Measurements from ENCODE around the gene TMEM59L.

Gene TMEM59L

DNA sequence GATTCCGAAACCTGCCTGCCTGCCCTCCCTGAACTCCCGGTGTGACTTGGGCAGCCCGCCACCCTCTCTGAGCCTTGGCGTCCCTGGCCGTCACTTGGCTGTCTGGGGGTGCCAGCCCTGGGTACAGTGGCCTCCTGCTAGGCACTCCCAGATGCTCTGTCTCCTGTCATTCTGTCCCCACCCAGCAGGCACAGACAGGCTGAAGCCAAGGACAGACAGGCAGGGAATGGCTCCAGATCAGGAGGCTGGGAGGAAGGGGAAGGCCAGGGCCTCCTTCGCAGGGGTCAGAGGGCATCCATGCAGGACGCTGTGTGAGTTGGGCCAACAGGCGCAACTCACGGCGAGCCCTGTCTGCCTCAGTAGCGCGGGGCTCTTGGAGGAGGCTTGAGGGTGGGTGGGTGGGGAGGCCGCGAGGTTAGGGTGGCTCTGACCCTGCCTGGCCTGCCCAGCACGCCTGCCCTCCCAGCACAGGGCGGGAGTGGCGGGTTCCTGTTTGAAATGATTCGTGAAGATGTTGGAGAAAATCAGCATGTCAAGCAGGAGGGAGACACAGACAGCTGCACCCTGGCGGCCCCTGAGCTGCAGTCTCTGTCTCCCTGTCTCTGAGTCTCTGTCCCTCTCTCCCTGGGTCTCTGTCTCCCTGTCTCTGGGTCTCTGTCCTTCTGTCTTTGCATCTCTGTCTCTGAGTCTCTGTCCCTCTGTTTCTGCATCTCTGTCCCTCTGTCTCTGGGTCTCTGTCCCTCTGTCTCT is 43.8 kb downstream of the TMEM59L start:
- Histone ChIP-seq H3K27me3 (ENCODE audit: control insufficient read depth, low read length) (peaks cover 5% of the 10 kb centered on the region; the same call in 1 of the 2 replicates), H3K27ac (ENCODE audit: low read depth, low read length) (no peak overlapping the region), H3F3A (ENCODE audit: control insufficient read depth, insufficient read depth) (no peaks in the 10 kb centered on the region), H3K36me3 (ENCODE audit: control insufficient read depth, low read length) (no peaks in the 10 kb centered on the region), H3K79me2 (ENCODE audit: control insufficient read depth, low read length) (peaks cover 2% of the 10 kb centered on the region; the same call in 1 of the 2 replicates), H3K4me3 (ENCODE audit: low read length) (no peak overlapping the region), H3K4me2 (ENCODE audit: low read length) (no peak overlapping the region), H4K20me1 (ENCODE audit: control insufficient read depth, insufficient read depth, low read depth, low read length) (0 out of 2 replicates have a peak, but pooled peaks cover 3% of the 10 kb centered on the region), H3K9me3 (ENCODE audit: control insufficient read depth, insufficient read depth, low read length) (no peaks in the 10 kb centered on the region), H3K9me2 (replicated peaks; ENCODE audit: control insufficient read depth, low read length) (no peaks in the 10 kb centered on the region), H3K4me1 (ENCODE audit: control insufficient read depth, low read length) (peaks cover 14% of the 10 kb centered on the region)
- TF ChIP-seq, protein P1, sequence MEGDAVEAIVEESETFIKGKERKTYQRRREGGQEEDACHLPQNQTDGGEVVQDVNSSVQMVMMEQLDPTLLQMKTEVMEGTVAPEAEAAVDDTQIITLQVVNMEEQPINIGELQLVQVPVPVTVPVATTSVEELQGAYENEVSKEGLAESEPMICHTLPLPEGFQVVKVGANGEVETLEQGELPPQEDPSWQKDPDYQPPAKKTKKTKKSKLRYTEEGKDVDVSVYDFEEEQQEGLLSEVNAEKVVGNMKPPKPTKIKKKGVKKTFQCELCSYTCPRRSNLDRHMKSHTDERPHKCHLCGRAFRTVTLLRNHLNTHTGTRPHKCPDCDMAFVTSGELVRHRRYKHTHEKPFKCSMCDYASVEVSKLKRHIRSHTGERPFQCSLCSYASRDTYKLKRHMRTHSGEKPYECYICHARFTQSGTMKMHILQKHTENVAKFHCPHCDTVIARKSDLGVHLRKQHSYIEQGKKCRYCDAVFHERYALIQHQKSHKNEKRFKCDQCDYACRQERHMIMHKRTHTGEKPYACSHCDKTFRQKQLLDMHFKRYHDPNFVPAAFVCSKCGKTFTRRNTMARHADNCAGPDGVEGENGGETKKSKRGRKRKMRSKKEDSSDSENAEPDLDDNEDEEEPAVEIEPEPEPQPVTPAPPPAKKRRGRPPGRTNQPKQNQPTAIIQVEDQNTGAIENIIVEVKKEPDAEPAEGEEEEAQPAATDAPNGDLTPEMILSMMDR (IDR thresholded peaks at IDR 0.05; ENCODE audit: low read depth, low read length, poor library complexity, severe bottlenecking), result no peak
- no peak for TF ChIP-seq EZH2phosphoT487 (IDR thresholded peaks at IDR 0.05; ENCODE audit: borderline replicate concordance, low read length)

DNA sequence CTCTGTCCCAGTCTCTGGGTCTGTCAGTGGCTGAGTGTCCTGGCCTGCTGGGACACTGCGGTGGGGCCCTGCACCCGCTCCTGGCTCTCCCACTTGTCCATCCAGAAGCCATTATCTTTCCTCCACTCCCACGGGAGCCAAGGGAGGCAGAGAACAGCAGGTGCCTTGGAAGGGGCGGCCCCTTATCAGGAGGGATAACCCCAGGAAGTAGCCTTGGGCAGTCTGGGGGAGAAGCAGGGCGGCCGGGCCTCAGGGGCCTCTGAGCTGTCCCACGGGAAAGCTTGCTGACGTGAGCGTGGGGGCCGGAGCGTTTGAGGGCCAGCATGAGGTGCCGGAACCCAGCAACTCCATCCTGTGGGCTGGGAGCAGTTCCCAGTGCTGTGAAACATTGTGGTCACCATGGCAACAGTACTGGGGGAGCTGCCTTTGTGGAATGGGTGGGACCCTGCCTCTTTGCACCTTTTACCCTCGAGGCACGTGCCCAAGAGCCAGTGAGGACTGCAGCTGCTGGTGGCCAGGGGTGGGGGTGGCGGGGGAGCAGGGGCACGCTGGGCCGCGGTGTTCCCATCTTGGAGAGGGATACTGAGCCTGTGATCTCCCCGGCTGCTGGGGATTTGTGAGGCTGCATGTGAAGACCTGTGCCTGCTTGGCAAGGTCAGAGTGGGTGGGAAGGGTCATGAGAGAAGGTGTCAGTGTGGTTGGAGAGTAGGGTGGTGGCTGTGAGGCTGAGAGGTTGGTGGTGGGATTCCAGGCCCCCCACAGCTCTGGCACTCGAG is 45.1 kb downstream of the TMEM59L start:
- no peak overlapping the region for H3K4me2 ChIP-seq (ENCODE audit: low read length)
- no peak for TF ChIP-seq EZH2phosphoT487 (IDR thresholded peaks at IDR 0.05; ENCODE audit: borderline replicate concordance, low read length)
- TF ChIP-seq, protein P1 (IDR thresholded peaks at IDR 0.05; ENCODE audit: low read depth, low read length, poor library complexity, severe bottlenecking), result no peak
- H3K4me3 ChIP-seq (ENCODE audit: low read length), result no peak overlapping the region

DNA sequence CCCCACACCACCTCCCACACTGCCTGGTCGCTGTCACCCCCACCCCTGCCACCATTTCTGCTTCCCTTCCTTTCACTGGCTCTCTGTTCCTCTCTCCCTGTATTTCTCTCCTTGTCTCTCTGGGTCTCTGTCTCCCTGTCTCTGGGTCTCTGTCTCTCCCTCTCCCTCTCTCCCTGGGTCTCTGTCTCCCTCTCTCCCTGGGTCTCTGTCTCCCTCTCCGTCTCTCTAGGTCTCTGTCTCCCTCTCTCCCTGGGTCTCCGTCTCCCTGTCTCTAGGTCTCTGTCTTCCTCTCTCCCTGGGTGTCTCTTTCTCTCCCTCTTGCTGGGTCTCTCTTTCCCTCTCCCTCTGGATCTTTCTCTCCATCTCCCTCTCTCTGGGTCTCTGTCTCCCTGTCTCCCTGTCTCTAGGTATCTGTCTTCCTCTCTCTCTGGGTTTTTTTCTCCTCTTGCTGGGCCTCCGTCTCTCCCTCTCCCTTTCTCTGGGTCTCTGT is 45.7 kb downstream of the TMEM59L start:
- H3K27ac ChIP-seq (ENCODE audit: low read depth, low read length), result no peak overlapping the region
- H3K79me2 ChIP-seq (ENCODE audit: control insufficient read depth, low read length), result peaks cover 2% of the 10 kb centered on the region; the same call in 1 of the 2 replicates
- peaks cover 14% of the 10 kb centered on the region for H3K4me1 ChIP-seq (ENCODE audit: control insufficient read depth, low read length)
- no peaks in the 10 kb centered on the region for H3K9me2 ChIP-seq (replicated peaks; ENCODE audit: control insufficient read depth, low read length)
- H3K27me3 ChIP-seq (ENCODE audit: control insufficient read depth, low read length), result peaks cover 5% of the 10 kb centered on the region; the same call in 1 of the 2 replicates
- H3F3A ChIP-seq (ENCODE audit: control insufficient read depth, insufficient read depth), result no peaks in the 10 kb centered on the region
- H3K4me3 ChIP-seq (ENCODE audit: low read length), result no peak overlapping the region
- H3K36me3 ChIP-seq (ENCODE audit: control insufficient read depth, low read length), result no peaks in the 10 kb centered on the region
- TF ChIP-seq, protein P1 (IDR thresholded peaks at IDR 0.05; ENCODE audit: low read depth, low read length, poor library complexity, severe bottlenecking), result no peak
- TF ChIP-seq EZH2phosphoT487 (IDR thresholded peaks at IDR 0.05; ENCODE audit: borderline replicate concordance, low read length), result no peak
- no peaks in the 10 kb centered on the region for H3K9me3 ChIP-seq (ENCODE audit: control insufficient read depth, insufficient read depth, low read length)
- no peak overlapping the region for H3K4me2 ChIP-seq (ENCODE audit: low read length)
- H4K20me1 ChIP-seq (ENCODE audit: control insufficient read depth, insufficient read depth, low read depth, low read length), result 0 out of 2 replicates have a peak, but pooled peaks cover 3% of the 10 kb centered on the region

More for the DNA sequence above, 45.1 kb downstream of the TMEM59L start:
- Histone ChIP-seq H3K9me2 (replicated peaks; ENCODE audit: control insufficient read depth, low read length) (no peaks in the 10 kb centered on the region), H3K27me3 (ENCODE audit: control insufficient read depth, low read length) (peaks cover 5% of the 10 kb centered on the region; the same call in 1 of the 2 replicates), H3F3A (ENCODE audit: control insufficient read depth, insufficient read depth) (no peaks in the 10 kb centered on the region), H3K9me3 (ENCODE audit: control insufficient read depth, insufficient read depth, low read length) (no peaks in the 10 kb centered on the region), H3K27ac (ENCODE audit: low read depth, low read length) (no peak overlapping the region), H4K20me1 (ENCODE audit: control insufficient read depth, insufficient read depth, low read depth, low read length) (0 out of 2 replicates have a peak, but pooled peaks cover 3% of the 10 kb centered on the region), H3K36me3 (ENCODE audit: control insufficient read depth, low read length) (no peaks in the 10 kb centered on the region), H3K79me2 (ENCODE audit: control insufficient read depth, low read length) (peaks cover 2% of the 10 kb centered on the region; the same call in 1 of the 2 replicates), H3K4me1 (ENCODE audit: control insufficient read depth, low read length) (peaks cover 14% of the 10 kb centered on the region)
